Sciatic nerve (tissue), 2 donors: ENCODE results near the gene ZNF549. TPM values are rescaled to one million over a fixed set of nuclear protein-coding genes. Genes with fewer than 3 reads are reported as not detected.
A peak's percentile ranks its signal among the peaks of the same experiment; 100 is the strongest.
"Not testable (repeated sequence)": the region's sequence is repeated elsewhere in the genome, so short reads cannot be mapped to it uniquely, and the experiment has no call there.

Source experiments
- ATAC-seq: fragments of 200-7000 bp; cut with Tn5 transposase; one replicate; pipeline ENCODE4 v1.9.1; 2020; ENCODE audit warnings: mild to moderate bottlenecking, moderate library complexity
- DNase-seq: peaks from one replicate; pipeline ENCODE4 v3.0.0-alpha.2; 2020; ENCODE audit warnings: low spot score
- intact Hi-C: fragments of 100-400 bp; cut with DNase I; formaldehyde crosslinking; loops from one replicate; pipeline ENCODE4 v1.14.2; 2022
- total RNA-seq: library from RNA; stranded (reverse); fragmentation: NEBNext Ultra II Directional; extraction: Animal tissue kit (Norgen Biotek cat#: 25700); gene quantifications from one replicate; pipeline ENCODE4 v1.2.1, GENCODE V29; 2021
- donor health status: DM: no; HTN: no; CAD: no.
- donor health status: DM: no; HTN: no; CAD: no.

Gene ZNF549
- total RNA-seq: 9.5 TPM

- ATAC-seq (peak; percentile 100), DNase-seq (peak; percentile 89)
- intact Hi-C loops: no loop called here
Observed at GRCh38 chr19:57527136-57527881, at the start of gene ZNF549. TSS of gene ZNF549 (plus strand) at chr19:57527356. CDS start at chr19:57527574, 218 bp downstream.

- peak; percentile 94 for DNase-seq
- intact Hi-C loops: not testable (repeated sequence)
- ATAC-seq: peak; percentile 100
Observed at GRCh38 chr19:57487477-57488298, 39.5 kb upstream of the ZNF549 start, which contains the start of gene ZNF419. TSS of gene ZNF419 (plus strand) at chr19:57487750. CDS start at chr19:57487951, 201 bp downstream.

DNA sequence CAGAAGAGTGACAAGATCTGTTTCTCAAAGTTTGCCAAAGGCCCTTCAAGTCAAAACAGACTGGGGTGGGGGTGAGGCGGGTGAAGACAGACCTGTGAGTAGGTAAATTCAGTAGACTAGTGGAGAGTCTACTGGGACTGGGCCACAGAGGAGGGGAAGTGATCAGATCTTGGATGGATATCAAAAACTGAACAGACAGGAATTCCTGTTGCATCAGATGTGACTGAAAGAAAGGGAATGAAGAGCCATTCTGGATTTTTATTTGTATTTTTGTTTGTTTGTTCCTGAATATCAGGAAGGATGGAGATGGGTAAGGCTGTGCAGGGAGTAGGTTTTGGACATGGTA is 38.9 kb upstream of the ZNF549 start:
- DNase-seq, intact Hi-C loops: not testable (repeated sequence)
- peak; percentile 18 for ATAC-seq

GRCh38 chr19:57499332-57499679 is 27.9 kb upstream of the ZNF549 start:
- intact Hi-C loops, DNase-seq, ATAC-seq: not testable (repeated sequence)

- DNase-seq: peak; percentile 96
Observed at GRCh38 chr19:57499680-57500395, 27.3 kb upstream of the ZNF549 start, which contains the start of gene ZNF773. TSS of gene ZNF773 (plus strand) at chr19:57499938. CDS start at chr19:57500081, 143 bp downstream.

GRCh38 chr19:57500400-57500799 is 26.8 kb upstream of the ZNF549 start:
- intact Hi-C loops, DNase-seq: not testable (repeated sequence)
- peak; percentile 20 for ATAC-seq

More at GRCh38 chr19:57499680-57500395, 27.3 kb upstream of the ZNF549 start, which contains the start of gene ZNF773:
- ATAC-seq: peak; percentile 100
- intact Hi-C loops: not testable (repeated sequence)

DNA sequence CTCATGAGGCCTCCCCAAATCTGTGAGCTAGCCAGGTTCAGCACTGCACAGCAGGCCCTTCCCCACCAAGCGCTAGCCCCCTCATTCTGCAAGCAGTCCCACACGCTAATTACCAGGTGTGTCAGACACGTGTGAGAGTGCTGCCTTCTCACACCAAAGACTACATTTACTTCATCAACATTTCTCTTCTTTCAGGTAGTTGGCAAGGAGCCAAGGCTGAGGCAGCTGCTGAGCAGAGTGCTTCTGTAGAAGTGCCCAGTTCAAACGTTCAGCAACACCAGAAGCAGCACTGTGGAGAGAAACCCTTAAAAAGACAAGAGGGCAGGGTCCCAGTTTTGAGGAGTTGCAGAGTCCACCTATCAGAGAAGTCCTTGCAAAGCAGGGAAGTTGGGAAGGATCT is 21.0 kb upstream of the ZNF549 start:
- ATAC-seq (no peak), DNase-seq (no peak)
- intact Hi-C loops: no loop called here

DNA sequence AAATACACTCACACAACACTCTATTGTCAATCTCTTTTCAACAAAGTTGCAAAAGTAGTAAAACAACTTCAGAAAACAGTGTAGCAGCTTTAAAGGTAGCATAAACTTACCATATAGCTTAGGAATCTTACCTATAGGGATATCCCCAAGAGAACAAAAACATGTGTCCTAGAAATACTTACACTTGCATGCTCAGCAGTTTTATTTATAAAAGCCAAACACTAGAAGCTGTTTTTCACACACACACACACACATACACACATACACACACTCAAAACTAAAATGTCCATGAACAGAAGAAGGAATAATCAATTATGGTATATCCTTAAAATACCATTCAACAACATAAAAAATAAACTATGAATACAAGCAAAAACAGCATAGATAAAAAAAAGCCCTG is 15.7 kb upstream of the ZNF549 start:
- ATAC-seq (no peak), DNase-seq (no peak)
- intact Hi-C loops: no loop called here

GRCh38 chr19:57512845-57513244 is 14.3 kb upstream of the ZNF549 start:
- ATAC-seq (no peak), DNase-seq (no peak)
- intact Hi-C loops: no loop called here

DNA sequence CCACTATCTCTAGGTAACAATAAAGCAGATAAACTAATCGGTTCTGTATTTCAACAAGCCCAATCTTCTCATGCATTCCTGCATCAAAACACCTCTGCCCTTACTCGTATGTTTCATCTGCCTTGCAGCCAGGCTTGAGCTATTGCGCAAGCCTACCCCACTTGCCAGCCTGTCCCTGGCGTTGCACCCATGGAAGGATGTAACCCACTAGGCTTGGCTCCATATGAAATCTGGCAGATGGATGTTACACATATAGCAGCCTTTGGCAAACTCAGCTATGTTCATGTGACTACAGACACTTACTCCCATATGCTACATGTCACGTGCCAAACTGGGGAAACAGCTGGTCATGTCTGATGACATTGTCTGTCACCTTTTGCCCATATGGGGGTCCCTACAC is 11.9 kb upstream of the ZNF549 start:
- DNase-seq: no peak

DNA sequence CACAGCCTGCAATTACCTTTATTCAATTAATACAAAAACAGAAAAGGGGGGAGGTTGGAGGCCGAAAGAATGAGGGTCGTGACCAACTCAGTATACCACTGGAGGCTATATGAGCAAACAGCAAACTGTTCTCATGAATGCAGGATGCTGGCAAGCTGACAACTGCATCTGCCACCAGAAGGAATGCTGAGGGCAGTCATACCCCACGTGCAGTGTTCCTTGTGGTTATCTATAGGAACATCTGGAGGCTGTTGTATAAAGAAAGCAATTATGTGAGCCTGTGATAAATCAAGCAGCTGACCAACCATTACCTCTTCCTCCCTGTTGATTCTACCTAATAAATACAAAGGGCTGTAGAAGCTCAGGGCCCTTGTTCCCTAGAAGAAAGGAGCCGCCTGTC is 9.1 kb upstream of the ZNF549 start:
- ATAC-seq, DNase-seq, intact Hi-C loops: not testable (repeated sequence)

More for the DNA sequence above, 11.9 kb upstream of the ZNF549 start:
- intact Hi-C loops: no loop called here
- ATAC-seq: no peak

DNA sequence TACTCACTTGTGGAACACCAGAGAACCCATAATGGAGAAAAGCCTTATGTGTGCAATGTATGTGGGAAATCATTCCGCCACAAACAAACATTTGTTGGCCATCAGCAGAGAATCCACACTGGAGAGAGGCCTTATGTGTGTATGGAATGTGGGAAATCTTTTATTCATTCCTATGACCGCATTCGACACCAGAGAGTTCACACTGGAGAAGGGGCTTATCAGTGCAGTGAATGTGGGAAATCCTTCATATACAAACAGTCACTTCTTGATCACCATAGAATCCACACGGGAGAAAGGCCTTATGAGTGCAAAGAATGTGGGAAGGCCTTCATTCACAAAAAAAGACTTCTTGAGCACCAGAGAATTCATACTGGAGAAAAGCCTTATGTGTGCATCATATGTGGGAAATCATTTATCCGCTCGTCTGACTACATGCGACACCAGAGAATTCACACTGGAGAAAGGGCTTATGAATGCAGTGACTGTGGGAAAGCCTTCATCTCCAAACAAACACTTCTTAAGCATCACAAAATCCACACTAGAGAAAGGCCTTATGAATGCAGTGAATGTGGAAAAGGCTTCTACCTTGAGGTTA is 10.9 kb downstream of the ZNF549 start:
- DNase-seq (no peak), ATAC-seq (no peak)
- intact Hi-C loops: no loop called here

DNA sequence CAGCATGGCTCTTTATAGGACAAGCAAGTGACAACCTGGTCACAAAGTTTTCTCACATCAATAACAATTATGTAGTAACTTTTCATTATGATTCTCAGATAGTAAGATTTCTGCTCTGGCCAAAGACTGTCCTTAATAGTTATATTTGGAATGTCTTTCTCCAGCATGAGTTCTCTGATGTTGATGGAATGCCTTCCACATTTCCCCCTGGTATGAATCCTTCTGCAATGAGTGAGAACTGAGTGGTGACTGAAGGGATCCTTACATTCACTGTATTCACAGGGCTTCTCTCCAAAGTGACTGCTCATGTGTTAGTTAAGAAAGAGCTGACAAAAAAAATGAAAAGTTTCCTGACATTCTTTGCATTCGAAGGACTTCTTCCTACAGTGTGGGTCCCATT is 19.4 kb downstream of the ZNF549 start:
- DNase-seq (no peak), ATAC-seq (no peak)
- intact Hi-C loops: no loop called here

- no peak for DNase-seq
- intact Hi-C loops: no loop called here
- ATAC-seq: no peak
Observed at GRCh38 chr19:57552432-57552831, 25.3 kb downstream of the ZNF549 start.

GRCh38 chr19:57557659-57558058 is 30.5 kb downstream of the ZNF549 start:
- intact Hi-C loops: no loop called here
- no peak for ATAC-seq
- no peak for DNase-seq

DNA sequence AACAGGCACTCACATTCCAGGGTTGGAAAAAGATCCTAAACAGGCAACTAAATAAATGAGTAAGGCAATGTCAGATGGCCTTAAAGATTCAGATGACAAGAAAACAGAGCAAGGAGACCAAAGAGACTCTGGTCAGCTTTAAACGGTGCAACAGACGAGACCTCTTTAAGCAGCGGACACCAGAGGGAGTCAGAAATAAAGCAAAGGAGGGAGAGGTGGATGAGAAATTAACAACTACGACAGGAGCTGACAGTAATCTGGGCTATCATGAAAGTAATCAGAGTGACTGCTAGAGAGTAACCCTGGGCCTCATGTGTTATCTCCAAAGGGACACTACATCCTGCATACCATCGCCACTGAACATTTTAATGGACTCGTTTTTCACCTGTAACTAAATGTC is 31.4 kb downstream of the ZNF549 start:
- no peak for ATAC-seq
- intact Hi-C loops: no loop called here

DNA sequence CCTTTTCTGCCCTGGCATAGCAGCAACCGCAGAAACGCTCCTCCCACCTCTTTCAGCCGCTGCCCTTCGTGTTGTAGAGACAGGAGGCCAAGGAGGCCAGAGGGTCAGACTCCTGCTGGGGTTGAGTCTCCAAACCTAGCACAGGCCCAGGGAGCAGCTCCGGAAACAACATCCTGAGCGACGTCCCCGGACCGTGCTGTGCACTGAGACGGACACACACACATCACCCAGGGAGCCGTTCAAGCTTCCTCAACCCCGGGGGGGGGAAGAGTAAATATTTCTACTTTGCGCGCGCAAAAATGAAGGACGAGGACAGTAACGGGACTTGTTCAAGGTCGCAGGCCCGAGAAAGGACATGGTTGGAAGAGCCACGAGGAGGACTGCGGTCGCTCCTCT is 31.9 kb downstream of the ZNF549 start:
- peak; percentile 41 for ATAC-seq
- intact Hi-C loops: no loop called here
- no peak for DNase-seq

More for the DNA sequence above, 31.4 kb downstream of the ZNF549 start:
- no peak for DNase-seq

DNA sequence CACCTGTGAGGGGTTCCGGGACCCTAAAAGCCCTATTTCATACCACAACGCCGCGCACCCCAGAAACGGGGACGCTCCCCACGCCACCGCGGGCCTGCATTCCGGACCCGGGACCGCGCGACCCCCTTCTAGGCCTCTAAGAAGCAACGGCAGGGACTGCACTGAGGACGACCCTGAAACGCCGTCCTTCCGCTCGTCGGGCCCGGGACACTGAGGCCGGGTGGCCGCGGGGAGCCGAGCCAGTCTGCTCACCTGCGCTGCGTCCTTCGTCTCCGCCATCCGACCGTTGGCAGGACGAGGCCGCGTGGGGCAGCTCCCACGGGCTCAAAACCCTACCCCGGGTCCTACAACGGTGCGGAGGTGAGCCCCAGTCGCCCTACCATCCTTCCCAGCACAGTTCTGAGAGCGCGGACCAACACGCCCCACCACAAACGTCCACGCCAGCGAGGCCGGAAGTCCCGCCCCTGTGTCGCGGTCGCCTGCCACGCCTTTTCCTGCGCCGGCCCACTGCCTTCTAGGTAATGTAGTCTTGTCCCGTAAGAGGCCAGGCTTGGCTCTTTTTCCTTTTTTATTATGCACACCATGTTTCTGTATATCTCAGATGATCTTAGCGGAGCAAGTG is 32.4 kb downstream of the ZNF549 start, which contains the start of gene ZNF550:
ZNF550 (minus strand) TSS at position 460 of the 622 bp plus-strand sequence; CDS start at position 279, 181 bp downstream.
- DNase-seq (peak; percentile 94), ATAC-seq (peak; percentile 100)
- intact Hi-C loops: no loop called here
